ENCODE results near the gene FRMD4A. TPM values are rescaled to one million over a fixed set of nuclear protein-coding genes. Genes with fewer than 3 reads are reported as not detected.

The FRMD4A gene
- total RNA-seq, 1 experiment from 2014 or later: 7.1 TPM

DNA sequence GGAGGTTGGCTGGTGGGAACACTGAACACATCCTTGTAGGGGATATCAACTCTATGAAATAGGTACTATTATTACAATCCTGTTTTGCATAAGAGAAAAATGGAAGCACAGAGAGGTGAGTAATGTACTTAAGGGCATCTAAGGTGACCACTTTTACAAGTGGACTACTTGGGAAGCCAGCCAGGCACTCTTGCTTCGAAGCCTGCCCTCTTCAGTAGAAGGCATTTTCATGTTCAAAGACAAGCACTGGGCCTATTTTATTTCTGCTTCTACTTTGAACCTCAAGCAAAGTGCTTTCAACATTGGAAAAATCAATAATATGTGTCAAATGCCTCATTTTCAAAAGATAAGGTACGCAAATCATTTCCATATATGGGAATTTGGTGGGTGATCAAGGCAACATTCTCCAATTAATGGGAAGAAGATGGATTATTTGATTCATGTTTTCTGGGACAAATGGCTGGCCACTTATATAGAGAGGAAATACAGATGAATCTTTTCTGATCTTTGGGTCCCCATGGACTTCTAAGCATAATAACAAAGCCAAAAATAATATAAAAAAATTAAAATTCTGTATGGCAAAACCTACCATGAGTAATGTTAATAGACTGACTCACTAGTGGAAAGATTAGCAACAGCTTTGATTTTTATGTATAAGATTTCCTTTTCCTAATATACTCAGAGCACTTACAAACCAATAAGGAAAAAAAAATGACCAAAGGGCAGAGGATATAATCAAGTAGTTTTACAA is 270.2 kb downstream of the FRMD4A start:
- no peaks in the 10 kb centered on the region for H4K20me1 ChIP-seq (ENCODE audit: low read length)

DNA sequence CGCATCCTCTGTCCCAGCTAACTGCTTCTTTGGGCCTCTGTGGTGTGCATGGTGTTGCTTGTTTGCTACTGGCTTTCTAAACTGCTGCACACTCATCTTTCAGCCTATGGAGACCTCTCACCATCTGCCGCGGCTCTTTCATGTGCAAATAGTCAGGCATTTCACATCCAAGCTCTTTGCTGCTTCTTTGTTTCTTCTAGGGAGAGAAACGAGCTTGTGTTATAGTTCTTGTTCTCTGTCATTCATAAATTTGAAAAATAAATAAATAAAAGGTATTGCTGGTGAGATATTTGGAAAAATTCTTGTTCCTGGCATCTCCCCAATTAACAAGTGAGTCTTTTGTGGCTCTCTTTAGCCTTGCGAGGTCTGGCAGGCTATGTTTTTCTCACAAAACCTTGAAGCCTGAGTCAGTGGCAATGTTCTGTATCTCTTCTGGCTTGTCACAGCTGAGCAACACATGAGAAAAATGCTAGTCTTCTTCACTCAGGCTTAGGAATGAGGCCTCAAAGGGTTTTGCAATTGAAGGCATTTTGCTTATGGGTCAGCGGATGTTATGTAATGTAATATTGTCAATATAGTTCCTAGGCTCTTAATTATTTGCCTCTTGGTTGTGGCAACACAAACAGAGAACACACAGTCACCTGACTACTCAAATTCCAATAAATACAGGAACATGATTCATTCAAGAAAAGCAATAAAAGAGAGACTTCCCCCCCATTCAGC is 274.0 kb downstream of the FRMD4A start:
- CTCF ChIA-PET: no interaction called here
- DNase-seq (no peak), ATAC-seq (no peak)
- BruUV-seq (replicated peaks): no TSS peak
- no peak overlapping the region for H2AFZ ChIP-seq (ENCODE audit: low read length)
- no peak overlapping the region for H3K27ac ChIP-seq (ENCODE audit: low read length)
- H3K9me3 ChIP-seq (ENCODE audit: low read length): no peaks in the 10 kb centered on the region
- H3K27me3 ChIP-seq (ENCODE audit: low read length): no peaks in the 10 kb centered on the region
- TF ChIP-seq EZH2phosphoT487 (IDR thresholded peaks at IDR 0.05; ENCODE audit: borderline replicate concordance, low read length) (no peak), EZH2 (IDR thresholded peaks at IDR 0.05; ENCODE audit: low read length, unreplicated experiment) (no peak)
- TF ChIP-seq, protein P1, sequence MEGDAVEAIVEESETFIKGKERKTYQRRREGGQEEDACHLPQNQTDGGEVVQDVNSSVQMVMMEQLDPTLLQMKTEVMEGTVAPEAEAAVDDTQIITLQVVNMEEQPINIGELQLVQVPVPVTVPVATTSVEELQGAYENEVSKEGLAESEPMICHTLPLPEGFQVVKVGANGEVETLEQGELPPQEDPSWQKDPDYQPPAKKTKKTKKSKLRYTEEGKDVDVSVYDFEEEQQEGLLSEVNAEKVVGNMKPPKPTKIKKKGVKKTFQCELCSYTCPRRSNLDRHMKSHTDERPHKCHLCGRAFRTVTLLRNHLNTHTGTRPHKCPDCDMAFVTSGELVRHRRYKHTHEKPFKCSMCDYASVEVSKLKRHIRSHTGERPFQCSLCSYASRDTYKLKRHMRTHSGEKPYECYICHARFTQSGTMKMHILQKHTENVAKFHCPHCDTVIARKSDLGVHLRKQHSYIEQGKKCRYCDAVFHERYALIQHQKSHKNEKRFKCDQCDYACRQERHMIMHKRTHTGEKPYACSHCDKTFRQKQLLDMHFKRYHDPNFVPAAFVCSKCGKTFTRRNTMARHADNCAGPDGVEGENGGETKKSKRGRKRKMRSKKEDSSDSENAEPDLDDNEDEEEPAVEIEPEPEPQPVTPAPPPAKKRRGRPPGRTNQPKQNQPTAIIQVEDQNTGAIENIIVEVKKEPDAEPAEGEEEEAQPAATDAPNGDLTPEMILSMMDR (conservative IDR thresholded peaks at IDR 0.05; ENCODE audit: low read depth, low read length): no peak
- H3K79me2 ChIP-seq (ENCODE audit: low read length): no peaks in the 10 kb centered on the region
- no peak overlapping the region for H3K9ac ChIP-seq (ENCODE audit: low read length)
- H3K36me3 ChIP-seq (ENCODE audit: low read depth, low read length): no peaks in the 10 kb centered on the region
- no peak overlapping the region for H3K4me2 ChIP-seq (ENCODE audit: low read length)
- no peaks in the 10 kb centered on the region for H4K20me1 ChIP-seq (ENCODE audit: low read length)
- POLR2A ChIA-PET (ENCODE audit: unreplicated experiment): no interaction called here
- H3K4me3 ChIP-seq (ENCODE audit: low read length): no peak overlapping the region
- intact Hi-C loops (cut with micrococcal nuclease): no loop called here
- no peaks in the 10 kb centered on the region for H3K4me1 ChIP-seq (ENCODE audit: insufficient read depth, low read length)
- no peaks in the 10 kb centered on the region for H3F3A ChIP-seq (ENCODE audit: low read length, unreplicated experiment)
- H3K9me2 ChIP-seq (replicated peaks; ENCODE audit: low read length): no peaks in the 10 kb centered on the region

More for the DNA sequence above, 270.2 kb downstream of the FRMD4A start:
- H3K4me2 ChIP-seq (ENCODE audit: low read length): no peak overlapping the region
- no TSS peak for BruUV-seq (replicated peaks)
- CTCF ChIA-PET: no interaction called here
- no peaks in the 10 kb centered on the region for H3K9me2 ChIP-seq (replicated peaks; ENCODE audit: low read length)
- ATAC-seq (no peak), DNase-seq (no peak)
- no peaks in the 10 kb centered on the region for H3K79me2 ChIP-seq (ENCODE audit: low read length)
- H3K9me3 ChIP-seq (ENCODE audit: low read length): no peaks in the 10 kb centered on the region
- intact Hi-C loops (cut with micrococcal nuclease): no loop called here
- no peaks in the 10 kb centered on the region for H3F3A ChIP-seq (ENCODE audit: low read length, unreplicated experiment)
- no peak overlapping the region for H3K9ac ChIP-seq (ENCODE audit: low read length)
- TF ChIP-seq EZH2 (IDR thresholded peaks at IDR 0.05; ENCODE audit: low read length, unreplicated experiment) (no peak), EZH2phosphoT487 (IDR thresholded peaks at IDR 0.05; ENCODE audit: borderline replicate concordance, low read length) (no peak)
- TF ChIP-seq, protein P1 (conservative IDR thresholded peaks at IDR 0.05; ENCODE audit: low read depth, low read length): no peak
- no peaks in the 10 kb centered on the region for H3K27me3 ChIP-seq (ENCODE audit: low read length)
- H3K27ac ChIP-seq (ENCODE audit: low read length): no peak overlapping the region
- H3K4me1 ChIP-seq (ENCODE audit: insufficient read depth, low read length): no peaks in the 10 kb centered on the region
- H2AFZ ChIP-seq (ENCODE audit: low read length): no peak overlapping the region
- POLR2A ChIA-PET (ENCODE audit: unreplicated experiment): no interaction called here
- no peak overlapping the region for H3K4me3 ChIP-seq (ENCODE audit: low read length)
- no peaks in the 10 kb centered on the region for H3K36me3 ChIP-seq (ENCODE audit: low read depth, low read length)

DNA sequence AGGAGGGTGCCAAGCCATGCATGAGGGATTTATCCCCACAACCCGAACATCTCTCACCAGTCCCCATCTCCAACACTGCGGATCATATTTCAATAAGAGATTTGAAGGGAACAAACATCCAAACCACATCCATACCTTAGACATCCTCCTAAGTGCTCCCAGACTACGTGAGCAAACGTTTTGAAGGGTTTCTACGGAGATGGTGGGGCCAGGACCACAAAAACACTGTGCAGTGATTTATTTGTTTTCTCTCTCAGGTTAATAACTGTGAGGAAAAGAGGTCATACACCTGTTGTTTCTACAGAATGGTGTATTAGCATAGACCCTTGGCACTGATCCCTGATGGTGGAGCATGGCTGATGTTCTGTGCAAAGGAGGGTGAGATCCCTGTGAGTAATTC is 277.8 kb downstream of the FRMD4A start:
- no peaks in the 10 kb centered on the region for H3K36me3 ChIP-seq (ENCODE audit: low read depth, low read length)
- no TSS peak for BruUV-seq (replicated peaks)
- no peaks in the 10 kb centered on the region for H3K9me2 ChIP-seq (replicated peaks; ENCODE audit: low read length)
- no peaks in the 10 kb centered on the region for H4K20me1 ChIP-seq (ENCODE audit: low read length)
- H3K9ac ChIP-seq (ENCODE audit: low read length): no peak overlapping the region
- no peak overlapping the region for H3K27ac ChIP-seq (ENCODE audit: low read length)
- peak; percentile 6 for DNase-seq
- no peak overlapping the region for H3K4me2 ChIP-seq (ENCODE audit: low read length)
- no peak overlapping the region for H3K4me3 ChIP-seq (ENCODE audit: low read length)
- CTCF ChIA-PET: no interaction called here
- POLR2A ChIA-PET (ENCODE audit: unreplicated experiment): no interaction called here
- no peak; the same call in 1 of the 2 replicates for ATAC-seq
- H3F3A ChIP-seq (ENCODE audit: low read length, unreplicated experiment): no peaks in the 10 kb centered on the region
- TF ChIP-seq, protein P1 (conservative IDR thresholded peaks at IDR 0.05; ENCODE audit: low read depth, low read length): no peak
- no peak for TF ChIP-seq EZH2 (IDR thresholded peaks at IDR 0.05; ENCODE audit: low read length, unreplicated experiment)
- TF ChIP-seq EZH2phosphoT487 (IDR thresholded peaks at IDR 0.05; ENCODE audit: borderline replicate concordance, low read length): no peak
- no peaks in the 10 kb centered on the region for H3K4me1 ChIP-seq (ENCODE audit: insufficient read depth, low read length)
- H3K9me3 ChIP-seq (ENCODE audit: low read length): no peaks in the 10 kb centered on the region
- no peak overlapping the region for H2AFZ ChIP-seq (ENCODE audit: low read length)
- no peaks in the 10 kb centered on the region for H3K79me2 ChIP-seq (ENCODE audit: low read length)
- intact Hi-C loops (cut with micrococcal nuclease): no loop called here
- no peaks in the 10 kb centered on the region for H3K27me3 ChIP-seq (ENCODE audit: low read length)
